Natural killer cell (primary cell): ENCODE measurements around the gene VPS37B. TPM values are rescaled to one million over a fixed set of nuclear protein-coding genes. Genes with fewer than 3 reads are reported as not detected.
A peak's percentile ranks its signal among the peaks of the same experiment; 100 is the strongest.

ENCODE experiments used
- ATAC-seq, 3 donors: fragments of 150-1000 bp in 2 of 3; fragments of 200-7000 bp in 1 of 3; cut with Tn5 transposase; 1 replicate in 1 of 3; 2 replicates in 2 of 3; pipeline ENCODE4 v1.10.0; 2021; ENCODE audit warnings: mild to moderate bottlenecking in 2 of 3, moderate library complexity in 2 of 3
- DNase-seq, 2 donors: peaks; one replicate each; pipeline versions ENCODE4 v3.0.0 to v3.0.0-alpha.2; 2013 to 2021; ENCODE audit warnings: mixed read lengths in 1 of 2
- H3K27ac ChIP-seq: one replicate; pipeline ENCODE4 v1.5.1; 2013; ENCODE audit warnings: mild to moderate bottlenecking, low read length
- H3K27me3 ChIP-seq: one replicate; pipeline ENCODE4 v1.6.1; 2013; ENCODE audit warnings: low read length; ENCODE audit not compliant: control insufficient read depth, insufficient read depth
- H3K36me3 ChIP-seq: one replicate; pipeline ENCODE4 v1.6.1; 2013; ENCODE audit warnings: low read length; ENCODE audit not compliant: control insufficient read depth, insufficient read depth
- H3K4me1 ChIP-seq: one replicate; pipeline ENCODE4 v1.6.1; 2013; ENCODE audit warnings: low read length; ENCODE audit not compliant: control insufficient read depth, insufficient read depth
- H3K4me3 ChIP-seq: one replicate; pipeline ENCODE4 v1.5.1; 2013; ENCODE audit warnings: low read length
- H3K9me3 ChIP-seq: one replicate; pipeline ENCODE4 v1.6.1; 2013; ENCODE audit warnings: low read length; ENCODE audit not compliant: control insufficient read depth, insufficient read depth
- H3K27ac Mint-ChIP-seq, 2 donors: one replicate each; pipeline ENCODE4 v1.8.0; 2022; ENCODE audit warnings: mild to moderate bottlenecking in 2 of 2, mixed read lengths in 2 of 2, moderate library complexity in 1 of 2
- H3K27me3 Mint-ChIP-seq, 2 donors: one replicate each; pipeline ENCODE4 v1.8.0; 2022; ENCODE audit warnings: low read depth in 2 of 2, mixed read lengths in 2 of 2
- H3K36me3 Mint-ChIP-seq: one replicate; pipeline ENCODE4 v1.8.0; 2022; ENCODE audit warnings: mixed read lengths
- H3K4me1 Mint-ChIP-seq, 2 donors: one replicate each; pipeline ENCODE4 v1.8.0; 2022; ENCODE audit warnings: mixed read lengths in 2 of 2
- H3K4me3 Mint-ChIP-seq: one replicate; pipeline ENCODE4 v1.8.0; 2022; ENCODE audit warnings: mild to moderate bottlenecking, moderate library complexity, mixed read lengths
- H3K9me3 Mint-ChIP-seq, 2 donors: one replicate each; pipeline ENCODE4 v1.8.0; 2022; ENCODE audit warnings: mixed read lengths in 2 of 2
- CTCF ChIP-seq: fragments of 200-600 bp; IDR thresholded peaks from one replicate; pipeline ENCODE4 v1.8.0; 2022; ENCODE audit warnings: antibody characterized with exemption
- WGBS: methylation state at CpG from one replicate; pipeline ENCODE4 v1.1.7; 2013; ENCODE audit warnings: missing lambda C conversion rate; ENCODE audit not compliant: insufficient coverage; 5-methylcytosine and 5-hydroxymethylcytosine counted together
- intact Hi-C: fragments of 100-400 bp; cut with micrococcal nuclease; formaldehyde crosslinking; loops from one replicate; pipeline ENCODE4 v1.14.2; 2022
- total RNA-seq, 4 donors: library from RNA; stranded (reverse); fragments of 120-200 nt in 1 of 4; gene quantifications; one replicate each; pipeline versions ENCODE4 v1.2.3 to v1.2.4, GENCODE V29; 2013 to 2022

The VPS37B gene
- total RNA-seq, 3 donors from 2014 or later (not counting 1 experiment from before 2014, with no cell fraction given), result 142 to 167 (median 165) TPM

- H3K4me3 Mint-ChIP-seq, result no peak overlapping the region
- no peaks in the 10 kb centered on the region for H3K9me3 Mint-ChIP-seq
- H3K27ac Mint-ChIP-seq, result no peak overlapping the region
- intact Hi-C loops, result no loop called here
- 95% methylated on average over 8 of the region's 8 CpGs for WGBS
- H3K27me3 ChIP-seq, result no peaks in the 10 kb centered on the region
- H3K36me3 ChIP-seq, result no peaks in the 10 kb centered on the region
- H3K27me3 Mint-ChIP-seq, result no peaks in the 10 kb centered on the region
- H3K4me1 ChIP-seq, result no peaks in the 10 kb centered on the region
- H3K9me3 ChIP-seq, result no peaks in the 10 kb centered on the region
- H3K4me3 ChIP-seq, result no peak overlapping the region
- DNase-seq, result no peak
- no peak for TF ChIP-seq CTCF
- ATAC-seq, result no peak
- no peaks in the 10 kb centered on the region for H3K36me3 Mint-ChIP-seq
- no peak overlapping the region for H3K27ac ChIP-seq
- peaks cover 15 to 17% of the 10 kb centered on the region in 2 donors for H3K4me1 Mint-ChIP-seq
These were observed 51.5 kb downstream of the VPS37B start for GRCh38 chr12:122844366-122844971.

GRCh38 chr12:122843455-122843854, 52.5 kb downstream of the VPS37B start:
- no peaks in the 10 kb centered on the region for H3K36me3 ChIP-seq
- no peaks in the 10 kb centered on the region for H3K4me1 ChIP-seq
- H3K9me3 ChIP-seq, result no peaks in the 10 kb centered on the region
- no peaks in the 10 kb centered on the region for H3K27me3 ChIP-seq
- Mint-ChIP-seq H3K9me3 (no peaks in the 10 kb centered on the region), H3K27me3 (no peaks in the 10 kb centered on the region), H3K36me3 (no peaks in the 10 kb centered on the region), H3K27ac (no peak overlapping the region), H3K4me3 (no peak overlapping the region), H3K4me1 (peaks cover 20 to 26% of the 10 kb centered on the region in 2 donors)
- no peak for TF ChIP-seq CTCF
- ATAC-seq (no peak), DNase-seq (no peak)
- intact Hi-C loops, result no loop called here
- no peak overlapping the region for H3K4me3 ChIP-seq
- 94% methylated on average over 8 of the region's 8 CpGs for WGBS
- H3K27ac ChIP-seq, result no peak overlapping the region

DNA sequence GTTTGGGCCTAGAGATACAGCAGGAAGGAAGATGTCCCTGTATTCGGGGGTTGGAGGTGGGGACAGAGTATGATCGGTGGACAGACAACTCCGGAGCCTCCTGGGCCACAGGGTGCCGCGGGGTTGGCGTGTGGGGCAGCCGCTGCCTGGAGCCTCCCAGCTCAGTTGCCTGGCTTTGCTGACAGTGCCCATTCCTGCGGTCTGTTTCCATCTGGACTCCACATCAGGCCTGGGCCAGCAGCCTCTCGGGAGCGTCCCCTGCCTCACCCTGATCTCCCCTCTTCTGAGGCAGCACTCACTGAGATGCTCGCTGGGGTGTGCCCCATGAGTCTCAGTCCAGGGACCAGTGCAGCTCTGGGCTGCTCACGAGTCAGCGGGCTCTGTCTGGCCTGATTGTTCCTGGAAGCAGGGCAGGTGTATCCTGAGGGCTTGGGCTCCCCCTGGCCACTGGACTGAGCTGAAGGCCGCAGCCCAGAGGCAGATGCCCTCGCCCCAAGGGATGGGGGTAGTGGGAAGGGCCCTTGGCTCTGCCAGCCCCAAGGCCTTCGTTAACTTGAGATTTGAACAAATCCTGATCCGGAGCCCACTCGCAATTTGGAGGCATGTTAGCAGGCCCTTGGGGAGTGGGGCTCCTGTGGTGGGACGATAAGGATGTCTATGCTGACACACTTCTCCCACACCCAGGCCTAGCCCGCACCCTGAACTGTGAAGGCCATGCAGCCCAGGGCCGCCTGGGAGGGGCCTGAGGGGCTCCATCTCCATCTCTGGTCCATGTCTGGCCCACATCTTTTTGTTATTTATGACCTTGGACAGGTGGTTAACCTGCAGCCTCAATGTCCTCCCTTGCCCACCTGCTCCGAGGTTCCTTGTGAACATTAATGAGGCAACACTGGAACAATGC, 53.2 kb downstream of the VPS37B start:
- Mint-ChIP-seq H3K36me3 (no peaks in the 10 kb centered on the region), H3K27me3 (no peaks in the 10 kb centered on the region), H3K4me1 (peaks cover 27 to 33% of the 10 kb centered on the region in 2 donors), H3K9me3 (no peaks in the 10 kb centered on the region), H3K4me3 (no peak overlapping the region), H3K27ac (peak overlapping the region in 1 of 2 donors; percentile 7)
- Histone ChIP-seq H3K9me3 (no peaks in the 10 kb centered on the region), H3K4me3 (no peak overlapping the region), H3K27me3 (no peaks in the 10 kb centered on the region), H3K36me3 (no peaks in the 10 kb centered on the region), H3K27ac (no peak overlapping the region), H3K4me1 (peaks cover 4% of the 10 kb centered on the region)
- ATAC-seq (no peak), DNase-seq (no peak)
- 92% methylated on average over 22 of the region's 22 CpGs for WGBS
- TF ChIP-seq CTCF, result no peak
- intact Hi-C loops, result no loop called here
